ENCODE results near the gene CD48.
"Not testable (repeated sequence)": the region's sequence is repeated elsewhere in the genome, so short reads cannot be mapped to it uniquely, and the experiment has no call there.

CD48 gene

GRCh38 chr1:160734301-160734700, 22.7 kb upstream of the CD48 start:
- H3K4me3 ChIP-seq (ENCODE audit: low read depth, low read length), result no peak overlapping the region
- TF ChIP-seq CTCF (IDR thresholded peaks at IDR 0.05; ENCODE audit: insufficient read depth, low read depth, low read length, missing control alignments), result no peak
- no peak for DNase-seq (ENCODE audit: low read depth)

GRCh38 chr1:160733898-160734297, 22.3 kb upstream of the CD48 start:
- no peak for DNase-seq (ENCODE audit: low read depth)
- no peak overlapping the region for H3K4me3 ChIP-seq (ENCODE audit: low read depth, low read length)
- TF ChIP-seq CTCF (IDR thresholded peaks at IDR 0.05; ENCODE audit: insufficient read depth, low read depth, low read length, missing control alignments), result no peak

GRCh38 chr1:160731990-160732389, 20.4 kb upstream of the CD48 start:
- no peak for TF ChIP-seq CTCF (IDR thresholded peaks at IDR 0.05; ENCODE audit: insufficient read depth, low read depth, low read length, missing control alignments)

GRCh38 chr1:160731564-160731963, 19.9 kb upstream of the CD48 start:
- not testable (repeated sequence) for H3K4me3 ChIP-seq (ENCODE audit: low read depth, low read length); DNase-seq (ENCODE audit: low read depth)

More at GRCh38 chr1:160731990-160732389, 20.4 kb upstream of the CD48 start:
- peak; percentile 63 for DNase-seq (ENCODE audit: low read depth)
- no peak overlapping the region for H3K4me3 ChIP-seq (ENCODE audit: low read depth, low read length)

GRCh38 chr1:160727316-160727640, 15.7 kb upstream of the CD48 start:
- peak; percentile 30 for DNase-seq (ENCODE audit: low read depth)
- TF ChIP-seq CTCF (IDR thresholded peaks at IDR 0.05; ENCODE audit: insufficient read depth, low read depth, low read length, missing control alignments), result no peak
- no peak overlapping the region for H3K4me3 ChIP-seq (ENCODE audit: low read depth, low read length)

- H3K4me3 ChIP-seq (ENCODE audit: low read depth, low read length), result no peak overlapping the region; the same call in 1 of the 2 replicates
- peak; percentile 80 for TF ChIP-seq CTCF (IDR thresholded peaks at IDR 0.05; ENCODE audit: insufficient read depth, low read depth, low read length, missing control alignments)
- DNase-seq (ENCODE audit: low read depth), result peak; percentile 93
Measured at GRCh38 chr1:160726498-160727315, 15.1 kb upstream of the CD48 start.

- no peak overlapping the region for H3K4me3 ChIP-seq (ENCODE audit: low read depth, low read length)
- DNase-seq (ENCODE audit: low read depth), result peak; percentile 64
- TF ChIP-seq CTCF (IDR thresholded peaks at IDR 0.05; ENCODE audit: insufficient read depth, low read depth, low read length, missing control alignments), result no peak
Measured at GRCh38 chr1:160726114-160726497, 14.5 kb upstream of the CD48 start.

All from GM12865 (cell line).